ENCODE results near the gene NME4.

GRCh38 chr16:410516-411178 is 13.6 kb downstream of the NME4 start:
- TF ChIP-seq, protein P1, sequence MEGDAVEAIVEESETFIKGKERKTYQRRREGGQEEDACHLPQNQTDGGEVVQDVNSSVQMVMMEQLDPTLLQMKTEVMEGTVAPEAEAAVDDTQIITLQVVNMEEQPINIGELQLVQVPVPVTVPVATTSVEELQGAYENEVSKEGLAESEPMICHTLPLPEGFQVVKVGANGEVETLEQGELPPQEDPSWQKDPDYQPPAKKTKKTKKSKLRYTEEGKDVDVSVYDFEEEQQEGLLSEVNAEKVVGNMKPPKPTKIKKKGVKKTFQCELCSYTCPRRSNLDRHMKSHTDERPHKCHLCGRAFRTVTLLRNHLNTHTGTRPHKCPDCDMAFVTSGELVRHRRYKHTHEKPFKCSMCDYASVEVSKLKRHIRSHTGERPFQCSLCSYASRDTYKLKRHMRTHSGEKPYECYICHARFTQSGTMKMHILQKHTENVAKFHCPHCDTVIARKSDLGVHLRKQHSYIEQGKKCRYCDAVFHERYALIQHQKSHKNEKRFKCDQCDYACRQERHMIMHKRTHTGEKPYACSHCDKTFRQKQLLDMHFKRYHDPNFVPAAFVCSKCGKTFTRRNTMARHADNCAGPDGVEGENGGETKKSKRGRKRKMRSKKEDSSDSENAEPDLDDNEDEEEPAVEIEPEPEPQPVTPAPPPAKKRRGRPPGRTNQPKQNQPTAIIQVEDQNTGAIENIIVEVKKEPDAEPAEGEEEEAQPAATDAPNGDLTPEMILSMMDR (IDR thresholded peaks at IDR 0.05) = no peak
- TF ChIP-seq POLR2A (IDR thresholded peaks at IDR 0.05) = no peak

All from thyroid gland (tissue), 4 donors.